ENCODE data around the gene RCBTB2.

GRCh38 chr13:48485432-48485831, 47.4 kb downstream of the RCBTB2 start:
- no peak for TF ChIP-seq CTCF (IDR thresholded peaks at IDR 0.05)
- TF ChIP-seq POLR2A (IDR thresholded peaks at IDR 0.05): no peak

All from ovary (tissue), 3 donors.